Esophagus squamous epithelium (tissue), 5 donors: ENCODE results near the gene MANSC4. TPM values are rescaled to one million over a fixed set of nuclear protein-coding genes. Genes with fewer than 3 reads are reported as not detected.
"Not testable (repeated sequence)": the region's sequence is repeated elsewhere in the genome, so short reads cannot be mapped to it uniquely, and the experiment has no call there.

ENCODE experiments used
- DNase-seq: peaks from one replicate; lab custom pipeline; 2025; lab: John Stamatoyannopoulos, UW
- H3K27ac ChIP-seq, 4 donors: fragments of 200-600 bp; sonication (generic); one replicate each; pipeline ENCODE4 v1.5.1; 2016 to 2019; ENCODE audit warnings: mild to moderate bottlenecking in 1 of 4
- H3K27me3 ChIP-seq, 4 donors: fragments of 200-600 bp; sonication (generic); 1 replicate in 3 of 4; 2 replicates in 1 of 4; pipeline versions ENCODE4 v1.5.1 to v1.6.0; 2017 to 2021; ENCODE audit warnings: antibody characterized with exemption in 1 of 4
- H3K36me3 ChIP-seq, 3 donors: fragments of 200-600 bp; sonication (generic); one replicate each; pipeline ENCODE4 v1.5.1; 2016 to 2019
- H3K4me1 ChIP-seq, 3 donors: fragments of 200-600 bp; sonication (generic); one replicate each; pipeline ENCODE4 v1.5.1; 2017 to 2019
- H3K4me3 ChIP-seq, 4 donors: fragments of 200-600 bp; sonication (generic); 1 replicate in 3 of 4; 2 replicates in 1 of 4; pipeline ENCODE4 v1.5.1; 2016 to 2019; ENCODE audit warnings: mild to moderate bottlenecking in 2 of 4, moderate library complexity in 1 of 4
- H3K9me3 ChIP-seq, 3 donors: fragments of 200-600 bp; sonication (generic); one replicate each; pipeline ENCODE4 v1.5.1; 2016 to 2019
- CTCF ChIP-seq, 6 experiments: fragments of 450-650 bp in 4 of 6; fragments of 200-600 bp in 2 of 6; sonication (generic) in 2 of 6; IDR thresholded peaks; one replicate each; pipeline ENCODE4 v1.5.1; 2016 to 2019; ENCODE audit warnings: antibody characterized with exemption in 6 of 6, mild to moderate bottlenecking in 4 of 6, moderate library complexity in 4 of 6
- POLR2A ChIP-seq, 4 donors: fragments of 450-650 bp; IDR thresholded peaks; one replicate each; pipeline ENCODE4 v1.6.1; 2017; ENCODE audit warnings: antibody characterized with exemption in 4 of 4, mild to moderate bottlenecking in 4 of 4, moderate library complexity in 3 of 4
- WGBS, 2 donors: methylation state at CpG; one replicate each; pipeline ENCODE4 v1.1.5; 2018; 5-methylcytosine and 5-hydroxymethylcytosine counted together
- intact Hi-C: fragments of 100-400 bp; cut with DNase I; formaldehyde crosslinking; loops from one replicate; pipeline ENCODE4 v1.15.0; 2022
- total RNA-seq, 4 donors: library from RNA; depleted of rRNA; stranded (reverse); fragments of >200 nt; gene quantifications; one replicate each; pipeline ENCODE4 v1.1.0, GENCODE V29; 2016
- donor health status: DM: yes; HTN: yes; CAD: no.

MANSC4 gene
- total RNA-seq, 4 donors from 2014 or later = not detected

GRCh38 chr12:27762757-27763156 lies 17.3 kb downstream of the MANSC4 start:
- Histone ChIP-seq H3K9me3 (no peaks in the 10 kb centered on the region), H3K4me3 (no peak overlapping the region), H3K27me3 (no peaks in the 10 kb centered on the region), H3K4me1 (no peaks in the 10 kb centered on the region), H3K27ac (no peak overlapping the region), H3K36me3 (no peaks in the 10 kb centered on the region)
- no peak for DNase-seq
- WGBS, 2 donors = 64 to 85% methylated on average over 2 of the region's 2 CpGs
- no peak for TF ChIP-seq POLR2A (IDR thresholded peaks at IDR 0.05)
- TF ChIP-seq CTCF (IDR thresholded peaks at IDR 0.05) = no peak
- intact Hi-C loops = no loop called here

GRCh38 chr12:27756670-27757195 lies 23.3 kb downstream of the MANSC4 start:
- intact Hi-C loops = no loop called here
- Histone ChIP-seq H3K27me3 (no peaks in the 10 kb centered on the region), H3K4me1 (peaks cover 0 to 5% (median 0%) of the 10 kb centered on the region in 3 donors), H3K27ac (no peak overlapping the region), H3K36me3 (peaks cover 0 to 36% (median 0%) of the 10 kb centered on the region in 3 donors), H3K4me3 (no peak overlapping the region), H3K9me3 (no peaks in the 10 kb centered on the region)
- 90 to 97% methylated on average over 6 to 7 of the region's 7 CpGs for WGBS, 2 donors
- no peak for DNase-seq
- TF ChIP-seq CTCF (IDR thresholded peaks at IDR 0.05) = no peak
- no peak for TF ChIP-seq POLR2A (IDR thresholded peaks at IDR 0.05)

GRCh38 chr12:27754795-27755194 lies 25.2 kb downstream of the MANSC4 start:
- no peak overlapping the region for H3K4me3 ChIP-seq
- intact Hi-C loops = no loop called here
- H3K27me3 ChIP-seq = no peaks in the 10 kb centered on the region
- H3K36me3 ChIP-seq = peaks cover 0 to 36% (median 0%) of the 10 kb centered on the region in 3 donors
- no peaks in the 10 kb centered on the region for H3K9me3 ChIP-seq
- DNase-seq = no peak
- TF ChIP-seq POLR2A (IDR thresholded peaks at IDR 0.05) (no peak), CTCF (IDR thresholded peaks at IDR 0.05) (no peak)
- 92% methylated on average over 3 of the region's 3 CpGs for WGBS, 2 donors
- no peak overlapping the region for H3K27ac ChIP-seq
- H3K4me1 ChIP-seq = peaks cover 0 to 11% (median 0%) of the 10 kb centered on the region in 3 donors

GRCh38 chr12:27751386-27752047 lies 28.5 kb downstream of the MANSC4 start:
- no peak for DNase-seq
- peaks cover 6 to 35% (median 17%) of the 10 kb centered on the region in 3 donors for H3K4me1 ChIP-seq
- no peaks in the 10 kb centered on the region for H3K9me3 ChIP-seq
- 33 to 73% methylated on average over 5 to 13 of the region's 15 CpGs for WGBS, 2 donors
- peaks cover 0 to 27% (median 0%) of the 10 kb centered on the region in 3 donors for H3K36me3 ChIP-seq
- peak overlapping the region in 3 of 4 donors; percentile 30 to 65 (median 63) for H3K27ac ChIP-seq
- H3K4me3 ChIP-seq = no peak overlapping the region
- intact Hi-C loops = no loop called here
- no peaks in the 10 kb centered on the region for H3K27me3 ChIP-seq
- TF ChIP-seq CTCF (IDR thresholded peaks at IDR 0.05) (no peak), POLR2A (IDR thresholded peaks at IDR 0.05) (no peak)

- peaks cover 0 to 31% (median 0%) of the 10 kb centered on the region in 3 donors for H3K36me3 ChIP-seq
- DNase-seq = no peak
- 84 to 85% methylated on average over 3 of the region's 3 CpGs for whole genome bisulfite sequencing, 2 donors
- H3K27ac ChIP-seq = peak overlapping the region; percentile 40 to 87 (median 83)
- no peaks in the 10 kb centered on the region for H3K27me3 ChIP-seq
- no peak overlapping the region for H3K4me3 ChIP-seq
- intact Hi-C loops = no loop called here
- peaks cover 6 to 35% (median 17%) of the 10 kb centered on the region in 3 donors for H3K4me1 ChIP-seq
- no peaks in the 10 kb centered on the region for H3K9me3 ChIP-seq
- TF ChIP-seq POLR2A (IDR thresholded peaks at IDR 0.05) (no peak), CTCF (IDR thresholded peaks at IDR 0.05) (no peak)
Observed at GRCh38 chr12:27747111-27747820, 32.8 kb downstream of the MANSC4 start.

- peaks cover 6 to 24% (median 17%) of the 10 kb centered on the region in 3 donors for H3K4me1 ChIP-seq
- H3K27ac ChIP-seq = peak overlapping the region in 1 of 4 donors; percentile 86
- intact Hi-C loops, H3K27me3 ChIP-seq, H3K9me3 ChIP-seq, DNase-seq, H3K4me3 ChIP-seq: not testable (repeated sequence)
- H3K36me3 ChIP-seq = peaks cover 0 to 42% (median 0%) of the 10 kb centered on the region in 3 donors
- 63 to 92% methylated on average over 1 of the region's 1 CpG for WGBS, 2 donors
Observed at GRCh38 chr12:27745734-27746133, 34.3 kb downstream of the MANSC4 start.
